AG09309 (cell line): ENCODE data around the gene LRRIQ3.
A peak's percentile ranks its signal among the peaks of the same experiment; 100 is the strongest.

ENCODE experiments used
- DNase-seq: peaks from one replicate; pipeline ENCODE4 v3.0.0-alpha.2; 2010; ENCODE audit warnings: low read depth
- H3K4me3 ChIP-seq: 2 replicates; pipeline ENCODE4 v1.5.1; 2011; ENCODE audit warnings: mild to moderate bottlenecking, low read depth, low read length, moderate library complexity; ENCODE audit not compliant: control insufficient read depth
- CTCF ChIP-seq: IDR thresholded peaks from 2 replicates; pipeline ENCODE4 v1.5.1; 2011; ENCODE audit warnings: mild to moderate bottlenecking, low read depth, low read length, inconsistent platforms; ENCODE audit not compliant: insufficient read depth, control insufficient read depth; ENCODE audit errors: missing control alignments

LRRIQ3 gene

GRCh38 chr1:74235153-74235552 lies 37.2 kb upstream of the LRRIQ3 start, which contains the start of gene TNNI3K:
Gene TNNI3K, plus strand, starts transcription at chr1:74235387. Its CDS starts 65 bp downstream, at chr1:74235452.
- no peak for TF ChIP-seq CTCF
- DNase-seq: no peak
- H3K4me3 ChIP-seq: no peak within 1 kb of the TSS

GRCh38 chr1:74223453-74223852 lies 25.5 kb upstream of the LRRIQ3 start:
- no peak for TF ChIP-seq CTCF

GRCh38 chr1:74222701-74223100 lies 24.7 kb upstream of the LRRIQ3 start:
- DNase-seq: no peak
- no peak for TF ChIP-seq CTCF
- H3K4me3 ChIP-seq: no peak overlapping the region

More at GRCh38 chr1:74223453-74223852, 25.5 kb upstream of the LRRIQ3 start:
- DNase-seq: no peak
- no peak overlapping the region for H3K4me3 ChIP-seq

GRCh38 chr1:74215229-74215628 lies 17.3 kb upstream of the LRRIQ3 start:
- no peak for DNase-seq
- no peak for TF ChIP-seq CTCF
- H3K4me3 ChIP-seq: no peak overlapping the region

GRCh38 chr1:74205266-74205665 lies 7.3 kb upstream of the LRRIQ3 start:
- no peak overlapping the region for H3K4me3 ChIP-seq
- no peak for TF ChIP-seq CTCF
- DNase-seq: no peak

GRCh38 chr1:74199504-74199903 lies 1.5 kb upstream of the LRRIQ3 start:
- no peak overlapping the region for H3K4me3 ChIP-seq
- DNase-seq: no peak
- TF ChIP-seq CTCF: no peak

- peak overlapping the region; percentile 74 for H3K4me3 ChIP-seq
- no peak for TF ChIP-seq CTCF
- DNase-seq: no peak
Measured at GRCh38 chr1:74197255-74197654, 721 bp downstream of the LRRIQ3 start.
